Measurements from ENCODE around the gene EGLN3. TPM values are rescaled to one million over a fixed set of nuclear protein-coding genes. Genes with fewer than 3 reads are reported as not detected.

The EGLN3 gene
- total RNA-seq, 1 experiment from 2014 or later: 3.1 TPM

DNA sequence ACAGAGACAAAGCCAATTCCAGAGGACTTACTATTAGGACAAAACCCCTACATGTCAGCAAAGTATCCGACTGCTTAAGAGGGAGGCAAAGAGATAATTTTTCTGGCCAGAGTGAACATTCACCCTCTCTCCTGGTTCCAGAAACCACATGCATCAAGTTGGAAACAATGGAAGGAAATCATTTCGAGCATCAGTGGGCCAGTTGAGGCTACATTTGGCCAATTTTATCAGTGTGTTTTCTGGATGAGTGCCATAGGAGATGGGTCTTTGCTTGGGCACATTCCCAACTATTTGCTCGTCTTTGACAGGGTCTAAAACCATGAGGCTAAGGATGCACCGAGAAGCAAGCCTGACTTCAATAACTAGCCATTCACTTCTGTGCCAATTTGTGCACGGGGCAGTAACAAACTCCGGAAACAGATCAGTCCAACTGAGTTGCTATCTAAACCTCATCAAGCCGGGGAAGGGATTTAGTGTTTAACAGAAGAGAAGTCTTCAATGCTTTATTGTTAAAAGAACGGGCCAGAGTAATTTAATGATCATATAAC, 17.4 kb downstream of the EGLN3 start:
- Mint-ChIP-seq H3K4me3 (ENCODE audit: low read depth, unreplicated experiment) (no peak overlapping the region), H3K9me3 (ENCODE audit: low read depth, unreplicated experiment) (peaks cover 2% of the 10 kb centered on the region), H3K27ac (ENCODE audit: unreplicated experiment) (no peak overlapping the region), H3K27me3 (ENCODE audit: unreplicated experiment) (no peaks in the 10 kb centered on the region), H3K4me1 (ENCODE audit: low read depth, unreplicated experiment) (peaks cover 8% of the 10 kb centered on the region), H3K36me3 (ENCODE audit: insufficient read depth, unreplicated experiment) (no peaks in the 10 kb centered on the region)
- intact Hi-C loops (cut with micrococcal nuclease; ENCODE audit: unreplicated experiment): no loop called here
- no peak for DNase-seq
- no TSS peak for BruUV-seq (replicated peaks)
- CTCF ChIA-PET: no interaction called here
- TF ChIP-seq, protein P1, sequence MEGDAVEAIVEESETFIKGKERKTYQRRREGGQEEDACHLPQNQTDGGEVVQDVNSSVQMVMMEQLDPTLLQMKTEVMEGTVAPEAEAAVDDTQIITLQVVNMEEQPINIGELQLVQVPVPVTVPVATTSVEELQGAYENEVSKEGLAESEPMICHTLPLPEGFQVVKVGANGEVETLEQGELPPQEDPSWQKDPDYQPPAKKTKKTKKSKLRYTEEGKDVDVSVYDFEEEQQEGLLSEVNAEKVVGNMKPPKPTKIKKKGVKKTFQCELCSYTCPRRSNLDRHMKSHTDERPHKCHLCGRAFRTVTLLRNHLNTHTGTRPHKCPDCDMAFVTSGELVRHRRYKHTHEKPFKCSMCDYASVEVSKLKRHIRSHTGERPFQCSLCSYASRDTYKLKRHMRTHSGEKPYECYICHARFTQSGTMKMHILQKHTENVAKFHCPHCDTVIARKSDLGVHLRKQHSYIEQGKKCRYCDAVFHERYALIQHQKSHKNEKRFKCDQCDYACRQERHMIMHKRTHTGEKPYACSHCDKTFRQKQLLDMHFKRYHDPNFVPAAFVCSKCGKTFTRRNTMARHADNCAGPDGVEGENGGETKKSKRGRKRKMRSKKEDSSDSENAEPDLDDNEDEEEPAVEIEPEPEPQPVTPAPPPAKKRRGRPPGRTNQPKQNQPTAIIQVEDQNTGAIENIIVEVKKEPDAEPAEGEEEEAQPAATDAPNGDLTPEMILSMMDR (IDR thresholded peaks at IDR 0.05; ENCODE audit: unreplicated experiment): no peak

DNA sequence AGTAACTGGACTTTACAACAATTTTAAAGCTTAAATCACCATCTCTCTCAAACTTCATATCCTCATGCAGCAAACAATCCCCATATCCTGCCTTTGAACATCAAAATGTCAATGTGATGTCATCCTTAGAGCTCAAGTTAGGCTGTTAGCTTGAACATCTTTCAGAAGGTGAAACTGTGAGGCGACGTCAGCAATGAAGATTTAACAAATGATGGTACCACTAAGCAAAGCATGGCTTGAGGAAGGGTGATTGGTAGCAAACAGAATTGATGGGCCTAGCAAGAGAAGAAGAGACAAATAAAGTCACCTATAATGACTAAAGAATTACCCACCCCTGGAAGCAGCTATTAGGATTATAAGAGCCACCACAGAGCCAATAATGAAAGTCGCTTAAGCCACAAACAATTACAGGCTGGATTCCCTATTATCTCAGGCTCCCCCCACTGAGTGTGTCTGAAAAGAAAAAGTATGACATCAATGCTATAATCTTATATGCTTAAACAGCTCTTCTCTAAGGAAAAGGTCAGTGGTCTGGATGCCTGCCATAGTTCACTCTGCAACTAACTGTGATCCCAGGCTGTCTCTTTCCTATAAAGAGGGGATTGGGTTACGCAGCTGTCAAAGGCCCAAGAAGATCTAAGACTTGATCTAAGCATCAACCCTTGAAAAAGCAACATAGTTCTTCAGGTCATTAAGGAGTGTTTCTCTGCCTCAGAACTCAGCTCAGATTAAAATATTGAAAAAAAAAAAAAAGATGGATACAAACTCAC, 18.1 kb downstream of the EGLN3 start:
- intact Hi-C loops (cut with micrococcal nuclease; ENCODE audit: unreplicated experiment): no loop called here
- Mint-ChIP-seq H3K4me3 (ENCODE audit: low read depth, unreplicated experiment) (no peak overlapping the region), H3K9me3 (ENCODE audit: low read depth, unreplicated experiment) (peaks cover 2% of the 10 kb centered on the region), H3K36me3 (ENCODE audit: insufficient read depth, unreplicated experiment) (no peaks in the 10 kb centered on the region), H3K27me3 (ENCODE audit: unreplicated experiment) (no peaks in the 10 kb centered on the region), H3K4me1 (ENCODE audit: low read depth, unreplicated experiment) (peaks cover 8% of the 10 kb centered on the region), H3K27ac (ENCODE audit: unreplicated experiment) (no peak overlapping the region)
- CTCF ChIA-PET: interaction anchor here (0.8 kb wide), 1 partner anchor 35 kb away, joined by 5 read pairs; no protein-coding TSS in a partner anchor
- no peak for DNase-seq
- TF ChIP-seq, protein P1 (IDR thresholded peaks at IDR 0.05; ENCODE audit: unreplicated experiment): no peak
- no TSS peak for BruUV-seq (replicated peaks)

DNA sequence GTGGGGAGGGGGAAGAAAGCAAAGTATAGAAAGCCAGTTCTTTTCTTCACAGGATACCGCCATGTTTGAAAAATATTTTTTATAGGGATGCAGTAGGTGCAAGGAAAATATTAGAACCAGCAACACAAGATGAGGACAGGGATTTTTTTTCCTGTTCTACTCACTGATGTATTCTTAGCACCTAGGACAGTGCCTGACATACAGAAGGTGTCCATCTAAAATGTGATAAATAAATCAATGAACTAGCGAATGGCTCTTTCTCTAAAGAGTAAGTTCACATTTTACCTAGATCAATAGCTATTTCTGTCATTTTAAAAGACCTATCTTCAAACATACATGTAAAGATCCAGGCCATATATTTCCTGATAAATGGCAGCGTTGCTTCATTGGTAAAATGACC, 18.8 kb downstream of the EGLN3 start:
- no TSS peak for BruUV-seq (replicated peaks)
- no peak for DNase-seq
- no peaks in the 10 kb centered on the region for H3K36me3 Mint-ChIP-seq (ENCODE audit: insufficient read depth, unreplicated experiment)
- no peaks in the 10 kb centered on the region for H3K27me3 Mint-ChIP-seq (ENCODE audit: unreplicated experiment)
- peaks cover 2% of the 10 kb centered on the region for H3K9me3 Mint-ChIP-seq (ENCODE audit: low read depth, unreplicated experiment)
- H3K27ac Mint-ChIP-seq (ENCODE audit: unreplicated experiment): no peak overlapping the region
- intact Hi-C loops (cut with micrococcal nuclease; ENCODE audit: unreplicated experiment): no loop called here
- no peak overlapping the region for H3K4me3 Mint-ChIP-seq (ENCODE audit: low read depth, unreplicated experiment)
- CTCF ChIA-PET: no interaction called here
- peaks cover 8% of the 10 kb centered on the region for H3K4me1 Mint-ChIP-seq (ENCODE audit: low read depth, unreplicated experiment)
- TF ChIP-seq, protein P1 (IDR thresholded peaks at IDR 0.05; ENCODE audit: unreplicated experiment): no peak

DNA sequence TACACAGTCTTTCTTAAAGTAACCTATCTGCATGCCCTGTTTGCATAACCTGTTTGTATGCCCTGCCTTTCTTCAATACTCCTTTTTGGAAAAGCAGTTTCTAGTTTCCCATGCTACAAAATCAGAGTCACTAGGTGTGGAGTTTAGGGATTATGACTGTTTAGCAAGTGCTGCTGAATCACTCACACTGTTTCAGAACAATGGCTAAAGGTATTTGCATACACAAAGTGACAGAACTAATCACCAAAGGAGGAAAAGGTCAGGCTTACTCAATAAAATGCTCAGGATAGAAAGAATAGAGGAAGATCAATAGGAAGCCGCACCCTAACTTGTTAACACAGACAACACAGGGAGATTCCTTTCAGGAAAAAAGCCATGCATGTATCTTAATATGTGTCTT, 19.4 kb downstream of the EGLN3 start:
- Mint-ChIP-seq H3K27ac (ENCODE audit: unreplicated experiment) (no peak overlapping the region), H3K4me1 (ENCODE audit: low read depth, unreplicated experiment) (peaks cover 8% of the 10 kb centered on the region), H3K27me3 (ENCODE audit: unreplicated experiment) (no peaks in the 10 kb centered on the region), H3K4me3 (ENCODE audit: low read depth, unreplicated experiment) (no peak overlapping the region), H3K9me3 (ENCODE audit: low read depth, unreplicated experiment) (peaks cover 2% of the 10 kb centered on the region), H3K36me3 (ENCODE audit: insufficient read depth, unreplicated experiment) (no peaks in the 10 kb centered on the region)
- TF ChIP-seq, protein P1 (IDR thresholded peaks at IDR 0.05; ENCODE audit: unreplicated experiment): no peak
- intact Hi-C loops (cut with micrococcal nuclease; ENCODE audit: unreplicated experiment): no loop called here
- no peak for DNase-seq
- CTCF ChIA-PET: no interaction called here
- no TSS peak for BruUV-seq (replicated peaks)
